ENCODE results near the gene OR13J1. TPM values are rescaled to one million over a fixed set of nuclear protein-coding genes. Genes with fewer than 3 reads are reported as not detected.
"Not testable (repeated sequence)": the region's sequence is repeated elsewhere in the genome, so short reads cannot be mapped to it uniquely, and the experiment has no call there.

OR13J1 gene, protein sequence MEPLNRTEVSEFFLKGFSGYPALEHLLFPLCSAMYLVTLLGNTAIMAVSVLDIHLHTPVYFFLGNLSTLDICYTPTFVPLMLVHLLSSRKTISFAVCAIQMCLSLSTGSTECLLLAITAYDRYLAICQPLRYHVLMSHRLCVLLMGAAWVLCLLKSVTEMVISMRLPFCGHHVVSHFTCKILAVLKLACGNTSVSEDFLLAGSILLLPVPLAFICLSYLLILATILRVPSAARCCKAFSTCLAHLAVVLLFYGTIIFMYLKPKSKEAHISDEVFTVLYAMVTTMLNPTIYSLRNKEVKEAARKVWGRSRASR
- under 1 TPM in 1 of 4 donors, not detected in 3; 0.19 TPM for polyA plus RNA-seq
- long read RNA-seq, donor 1: 0 reads
- long read RNA-seq, donor 2: 0 reads
- long read RNA-seq, donor 3: 0 reads
- long read RNA-seq, donor 4: 0 reads
- long read RNA-seq, donor 5: 0 reads
- long read RNA-seq, donor 6: 0 reads
- long read RNA-seq, donor 7: 0 reads
- long read RNA-seq, donor 8: 0 reads
- long read RNA-seq, donor 9: 0 reads
- long read RNA-seq, donor 10: 0 reads

DNA sequence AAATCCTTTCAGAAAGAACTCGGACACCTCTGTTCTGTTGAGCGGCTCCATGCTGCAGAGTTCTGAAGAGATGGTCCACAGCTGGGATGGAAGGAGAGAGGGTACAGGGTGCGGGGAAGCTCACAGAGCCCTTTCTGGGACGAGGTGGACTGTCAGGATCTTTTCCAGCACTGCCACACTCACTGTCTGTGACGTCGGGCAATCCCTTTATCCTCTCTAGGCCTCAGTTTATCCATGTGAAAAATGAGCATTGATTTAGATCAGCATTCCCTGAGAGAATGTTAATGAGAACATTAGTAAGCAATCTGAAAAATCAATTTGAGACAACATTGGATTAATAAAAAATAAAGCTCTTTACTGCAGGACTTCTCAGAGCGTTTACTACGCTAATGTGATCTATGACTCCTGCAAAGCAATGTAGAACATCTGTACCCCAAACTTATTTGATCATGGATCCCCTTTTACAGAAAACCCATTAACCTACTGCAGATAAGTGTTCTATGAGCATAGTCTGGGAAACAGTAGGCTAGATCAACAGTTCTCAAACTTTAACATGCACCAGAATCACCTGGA is at the start of gene OR13J1:
OR13J1 (minus strand) TSS at position 51 of the 573 bp plus-strand sequence; CDS start at position 51, 0 bp downstream.
- Histone ChIP-seq H3K36me3 (ENCODE audit: control insufficient read depth in 3 of 3, insufficient read depth in 2 of 3, low read depth in 1 of 3, low read length in 3 of 3) (no peaks in the 10 kb centered on the region), H3K27ac (ENCODE audit: low read depth in 1 of 3, low read length in 2 of 3) (no peak within 1 kb of the TSS), H3K4me1 (ENCODE audit: control insufficient read depth in 3 of 3, insufficient read depth in 2 of 3, low read depth in 1 of 3, low read length in 2 of 3) (no peaks in the 10 kb centered on the region), H3K27me3 (ENCODE audit: control insufficient read depth in 3 of 3, insufficient read depth in 3 of 3, low read length in 3 of 3) (peaks cover 0 to 2% (median 0%) of the 10 kb centered on the region in 3 donors), H3K4me3 (ENCODE audit: low read depth in 1 of 3, low read length in 3 of 3) (no peak within 1 kb of the TSS), H3K9me3 (ENCODE audit: control insufficient read depth in 2 of 2, insufficient read depth in 1 of 2, low read depth in 1 of 2, low read length in 1 of 2) (no peaks in the 10 kb centered on the region)
- FAIRE-seq (no peak), DNase-seq (no peak)
- WGBS, 3 donors: 89 to 93% (median 91%) methylated on average over 8 of the region's 8 CpGs

DNA sequence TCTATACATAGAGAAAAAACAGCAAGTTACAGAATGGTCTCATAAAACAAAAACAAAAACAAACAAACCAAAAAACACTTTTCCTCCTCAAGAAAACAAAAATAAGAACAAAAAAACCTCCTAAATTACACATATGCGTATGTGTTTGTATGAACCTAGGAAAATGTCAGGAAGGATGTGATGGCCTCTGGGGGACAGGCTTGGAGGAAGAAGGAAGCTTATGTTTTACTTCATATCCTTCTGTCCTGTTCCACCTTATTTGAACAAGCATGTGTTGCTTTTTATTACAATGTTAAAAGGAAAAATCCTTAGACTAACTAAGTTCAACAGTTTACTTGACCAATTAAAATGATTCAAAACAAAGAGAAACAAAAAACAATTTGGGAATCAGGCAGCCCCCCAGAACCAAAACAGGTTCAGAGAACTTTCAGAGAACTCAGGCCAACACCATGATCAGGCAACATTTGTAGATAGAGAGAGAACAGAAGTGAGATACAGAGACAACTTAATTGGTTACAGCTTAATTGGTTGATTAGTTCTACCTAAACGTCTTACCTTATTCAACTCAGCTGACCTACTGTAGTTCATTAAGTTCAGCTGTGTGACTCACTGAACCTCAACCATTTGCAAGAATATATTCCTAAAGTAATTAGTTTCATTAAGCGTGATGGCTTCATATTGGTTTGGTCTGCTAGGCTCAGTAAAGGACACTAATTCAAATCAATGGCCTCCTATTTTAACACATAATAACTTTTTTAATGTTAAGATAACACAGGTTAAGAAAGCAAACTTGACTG is 49.2 kb upstream of the OR13J1 start:
- peaks cover 13 to 80% (median 15%) of the 10 kb centered on the region in 3 donors for H3K4me1 ChIP-seq (ENCODE audit: control insufficient read depth in 3 of 3, insufficient read depth in 2 of 3, low read depth in 1 of 3, low read length in 2 of 3)
- FAIRE-seq (no peak), DNase-seq (peak in 1 of 2 donors; percentile 86)
- no peaks in the 10 kb centered on the region for H3K27me3 ChIP-seq (ENCODE audit: control insufficient read depth in 3 of 3, insufficient read depth in 3 of 3, low read length in 3 of 3)
- H3K9me3 ChIP-seq (ENCODE audit: control insufficient read depth in 2 of 2, insufficient read depth in 1 of 2, low read depth in 1 of 2, low read length in 1 of 2): no peaks in the 10 kb centered on the region
- no peaks in the 10 kb centered on the region for H3K36me3 ChIP-seq (ENCODE audit: control insufficient read depth in 3 of 3, insufficient read depth in 2 of 3, low read depth in 1 of 3, low read length in 3 of 3)
- H3K4me3 ChIP-seq (ENCODE audit: low read depth in 1 of 3, low read length in 3 of 3): no peak overlapping the region
- peak overlapping the region; percentile 64 to 89 (median 74) for H3K27ac ChIP-seq (ENCODE audit: low read depth in 1 of 3, low read length in 2 of 3)
- 39 to 64% (median 55%) methylated on average over 3 of the region's 3 CpGs for WGBS, 3 donors

DNA sequence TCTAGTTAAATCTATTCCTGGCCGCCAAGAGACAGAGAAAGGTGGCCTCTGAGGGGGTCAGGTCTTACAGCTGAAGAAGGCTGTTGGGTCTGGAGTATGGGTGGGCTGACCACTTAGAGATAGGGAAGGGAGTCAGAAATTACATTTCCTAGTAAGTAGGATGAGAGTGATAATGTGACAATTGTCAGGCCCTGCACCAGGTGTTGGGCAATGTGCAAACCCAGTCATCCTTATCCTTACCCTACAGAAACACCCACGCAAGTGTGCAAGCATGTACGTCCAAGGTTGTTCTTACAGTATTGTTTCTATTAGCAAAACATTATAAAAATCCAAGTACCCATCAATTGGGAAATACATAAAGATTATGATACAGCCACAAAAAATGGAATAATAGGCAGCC is 48.6 kb upstream of the OR13J1 start:
- Histone ChIP-seq H3K27me3 (ENCODE audit: control insufficient read depth in 3 of 3, insufficient read depth in 3 of 3, low read length in 3 of 3) (no peaks in the 10 kb centered on the region), H3K9me3 (ENCODE audit: control insufficient read depth in 2 of 2, insufficient read depth in 1 of 2, low read depth in 1 of 2, low read length in 1 of 2) (no peaks in the 10 kb centered on the region), H3K27ac (ENCODE audit: low read depth in 1 of 3, low read length in 2 of 3) (peak overlapping the region in 2 of 3 donors; percentile 6 to 89), H3K36me3 (ENCODE audit: control insufficient read depth in 3 of 3, insufficient read depth in 2 of 3, low read depth in 1 of 3, low read length in 3 of 3) (no peaks in the 10 kb centered on the region), H3K4me3 (ENCODE audit: low read depth in 1 of 3, low read length in 3 of 3) (no peak overlapping the region), H3K4me1 (ENCODE audit: control insufficient read depth in 3 of 3, insufficient read depth in 2 of 3, low read depth in 1 of 3, low read length in 2 of 3) (peaks cover 13 to 81% (median 15%) of the 10 kb centered on the region in 3 donors)
- WGBS, 3 donors: 75 to 83% (median 82%) methylated on average over 3 of the region's 3 CpGs
- DNase-seq (no peak), FAIRE-seq (no peak)

DNA sequence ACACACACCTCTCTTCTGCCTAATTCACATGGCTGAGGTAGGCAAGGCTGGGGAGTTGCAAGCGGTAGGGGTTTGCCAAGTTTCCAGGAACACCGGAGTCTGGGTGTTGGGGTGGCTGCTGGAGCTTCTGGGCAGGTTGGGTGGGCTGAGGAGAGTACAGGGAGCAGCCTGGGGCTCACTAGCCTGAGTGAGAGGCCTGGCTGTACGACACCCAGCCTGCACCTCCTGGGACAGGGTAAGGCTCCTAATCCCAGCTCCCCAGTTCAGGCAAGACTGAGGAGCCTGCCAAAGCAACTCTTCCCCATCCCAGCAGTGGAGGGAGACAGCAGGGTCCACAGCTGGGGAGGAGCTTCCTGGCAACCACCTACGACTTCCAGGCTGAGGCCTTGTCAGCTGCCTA is 47.1 kb upstream of the OR13J1 start:
- no peak for FAIRE-seq
- Histone ChIP-seq H3K36me3 (ENCODE audit: control insufficient read depth in 3 of 3, insufficient read depth in 2 of 3, low read depth in 1 of 3, low read length in 3 of 3) (no peaks in the 10 kb centered on the region), H3K27ac (ENCODE audit: low read depth in 1 of 3, low read length in 2 of 3) (peak overlapping the region in 1 of 3 donors; percentile 89), H3K4me3 (ENCODE audit: low read depth in 1 of 3, low read length in 3 of 3) (no peak overlapping the region), H3K27me3 (ENCODE audit: control insufficient read depth in 3 of 3, insufficient read depth in 3 of 3, low read length in 3 of 3) (no peaks in the 10 kb centered on the region), H3K4me1 (ENCODE audit: control insufficient read depth in 3 of 3, insufficient read depth in 2 of 3, low read depth in 1 of 3, low read length in 2 of 3) (peaks cover 10 to 70% (median 12%) of the 10 kb centered on the region in 3 donors), H3K9me3 (ENCODE audit: control insufficient read depth in 2 of 2, insufficient read depth in 1 of 2, low read depth in 1 of 2, low read length in 1 of 2) (no peaks in the 10 kb centered on the region)
- no peak for DNase-seq
- WGBS, 3 donors: 79 to 89% (median 85%) methylated on average over 4 of the region's 4 CpGs

DNA sequence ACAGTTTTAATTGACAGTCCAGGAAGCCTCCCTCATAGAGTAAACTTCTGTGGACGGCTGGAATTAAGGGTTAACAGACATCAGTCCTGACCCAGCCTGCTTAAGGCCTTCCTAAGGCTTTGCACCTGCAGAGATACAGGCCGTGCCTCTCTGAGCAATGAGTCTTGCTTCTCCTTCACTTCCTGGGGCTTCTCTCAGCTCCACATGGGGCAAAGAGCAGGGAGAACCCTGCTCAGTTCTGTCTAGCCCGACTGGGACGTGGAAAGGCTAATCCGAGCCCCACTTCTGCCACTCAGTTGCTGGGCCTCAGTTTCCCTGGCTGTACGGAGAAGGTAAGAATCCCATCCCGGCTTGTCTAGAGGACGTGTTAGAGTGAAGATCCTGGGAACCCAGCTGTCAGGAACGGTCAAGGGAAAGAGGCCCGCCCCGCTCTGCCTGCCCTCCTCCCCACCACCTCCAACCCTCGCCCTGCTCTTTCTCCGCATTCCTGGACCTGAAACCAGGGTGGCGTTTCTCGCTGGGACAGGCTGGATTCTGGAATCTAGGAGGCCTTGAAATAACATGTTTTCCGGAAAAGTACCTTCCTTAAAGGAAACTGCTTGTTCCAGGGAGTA is 45.6 kb upstream of the OR13J1 start:
- Histone ChIP-seq H3K36me3 (ENCODE audit: control insufficient read depth in 3 of 3, insufficient read depth in 2 of 3, low read depth in 1 of 3, low read length in 3 of 3) (no peaks in the 10 kb centered on the region), H3K4me3 (ENCODE audit: low read depth in 1 of 3, low read length in 3 of 3) (no peak overlapping the region), H3K27ac (ENCODE audit: low read depth in 1 of 3, low read length in 2 of 3) (peak overlapping the region; percentile 58 to 66 (median 61)), H3K4me1 (ENCODE audit: control insufficient read depth in 3 of 3, insufficient read depth in 2 of 3, low read depth in 1 of 3, low read length in 2 of 3) (peaks cover 9 to 72% (median 9%) of the 10 kb centered on the region in 3 donors), H3K9me3 (ENCODE audit: control insufficient read depth in 2 of 2, insufficient read depth in 1 of 2, low read depth in 1 of 2, low read length in 1 of 2) (no peaks in the 10 kb centered on the region), H3K27me3 (ENCODE audit: control insufficient read depth in 3 of 3, insufficient read depth in 3 of 3, low read length in 3 of 3) (no peaks in the 10 kb centered on the region)
- DNase-seq (peak in 1 of 2 donors; percentile 62), FAIRE-seq (no peak)
- WGBS, 3 donors: 30 to 70% (median 43%) methylated on average over 16 of the region's 16 CpGs

DNA sequence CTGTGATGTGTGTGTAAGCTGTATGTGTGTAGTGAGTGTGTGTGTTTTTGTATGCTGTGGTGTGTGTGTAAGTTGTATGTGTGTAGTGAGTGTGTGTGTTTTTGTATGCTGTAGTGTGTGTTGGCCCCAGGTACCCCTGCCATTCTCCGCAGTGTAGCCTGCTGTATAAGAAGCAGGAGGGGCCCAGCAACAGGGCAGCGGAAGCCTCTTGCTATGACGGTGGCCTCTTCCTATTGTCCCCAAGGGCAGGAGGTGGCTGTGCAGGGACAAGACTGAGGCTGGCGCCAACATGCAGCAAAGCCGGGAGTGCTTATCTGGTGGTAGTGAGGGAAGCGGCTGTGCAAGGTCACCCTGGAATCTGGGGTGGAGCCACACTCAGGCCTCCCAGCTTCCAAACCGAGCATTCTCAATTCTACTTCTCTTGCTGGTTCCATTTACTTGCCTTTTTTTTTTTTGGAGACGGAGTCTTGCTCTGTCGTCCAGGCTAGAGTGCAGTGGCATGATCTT is 44.2 kb upstream of the OR13J1 start:
- WGBS, 3 donors: 10 to 37% (median 22%) methylated on average over 9 of the region's 9 CpGs
- Histone ChIP-seq H3K9me3 (ENCODE audit: control insufficient read depth in 2 of 2, insufficient read depth in 1 of 2, low read depth in 1 of 2, low read length in 1 of 2) (no peaks in the 10 kb centered on the region), H3K27ac (ENCODE audit: low read depth in 1 of 3, low read length in 2 of 3) (peak overlapping the region; percentile 42 to 81 (median 66)), H3K4me1 (ENCODE audit: control insufficient read depth in 3 of 3, insufficient read depth in 2 of 3, low read depth in 1 of 3, low read length in 2 of 3) (peaks cover 12 to 62% (median 13%) of the 10 kb centered on the region in 3 donors), H3K4me3 (ENCODE audit: low read depth in 1 of 3, low read length in 3 of 3) (no peak overlapping the region), H3K36me3 (ENCODE audit: control insufficient read depth in 3 of 3, insufficient read depth in 2 of 3, low read depth in 1 of 3, low read length in 3 of 3) (no peaks in the 10 kb centered on the region), H3K27me3 (ENCODE audit: control insufficient read depth in 3 of 3, insufficient read depth in 3 of 3, low read length in 3 of 3) (no peaks in the 10 kb centered on the region)
- FAIRE-seq: peak; percentile 98
- peak; percentile 91 for DNase-seq

DNA sequence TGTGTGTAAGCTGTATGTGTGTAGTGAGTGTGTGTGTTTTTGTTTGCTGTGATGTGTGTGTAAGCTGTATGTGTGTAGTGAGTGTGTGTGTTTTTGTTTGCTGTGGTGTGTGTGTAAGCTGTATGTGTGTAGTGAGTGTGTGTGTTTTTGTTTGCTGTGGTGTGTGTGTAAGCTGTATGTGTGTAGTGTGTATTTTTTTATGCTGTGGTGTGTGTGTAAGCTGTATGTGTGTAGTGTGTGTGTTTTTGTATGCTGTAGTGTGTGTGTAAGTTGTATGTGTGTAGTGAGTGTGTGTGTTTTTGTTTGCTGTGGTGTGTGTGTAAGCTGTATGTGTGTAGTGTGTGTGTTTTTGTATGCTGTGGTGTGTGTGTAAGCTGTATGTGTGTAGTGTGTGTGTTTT is 43.2 kb upstream of the OR13J1 start:
- not testable (repeated sequence) for H3K9me3 ChIP-seq (ENCODE audit: control insufficient read depth in 2 of 2, insufficient read depth in 1 of 2, low read depth in 1 of 2, low read length in 1 of 2); H3K27me3 ChIP-seq (ENCODE audit: control insufficient read depth in 3 of 3, insufficient read depth in 3 of 3, low read length in 3 of 3); H3K36me3 ChIP-seq (ENCODE audit: control insufficient read depth in 3 of 3, insufficient read depth in 2 of 3, low read depth in 1 of 3, low read length in 3 of 3); FAIRE-seq; DNase-seq; H3K27ac ChIP-seq (ENCODE audit: low read depth in 1 of 3, low read length in 2 of 3); H3K4me3 ChIP-seq (ENCODE audit: low read depth in 1 of 3, low read length in 3 of 3)
- peaks cover 17 to 62% (median 19%) of the 10 kb centered on the region in 3 donors for H3K4me1 ChIP-seq (ENCODE audit: control insufficient read depth in 3 of 3, insufficient read depth in 2 of 3, low read depth in 1 of 3, low read length in 2 of 3)

All from small intestine (tissue), 16 donors.